IMR-90 (cell line): ENCODE results near the gene SLC2A11. TPM values are rescaled to one million over a fixed set of nuclear protein-coding genes. Genes with fewer than 3 reads are reported as not detected.

Source experiments
- ATAC-seq: fragments of 200-7000 bp; cut with Tn5 transposase; 2 replicates; pipeline ENCODE4 v1.9.1; 2020; ENCODE audit warnings: low read depth, mild to moderate bottlenecking, moderate library complexity
- BruUV-seq: library from RNA; stranded (reverse); fragments of 400-500 nt; replicated peaks from 2 replicates; lab custom pipeline; 2021; lab: Mats Ljungman, UMichigan
- CTCF ChIA-PET: fragments of 300-600 bp; formaldehyde crosslinking; extraction: SDS; loops from one replicate; lab custom pipeline; 2021; ENCODE audit warnings: antibody characterized with exemption; lab: Yijun Ruan, JAX
- POLR2A ChIA-PET: fragments of 300-600 bp; sonication (Branson Sonifier 250); formaldehyde crosslinking; loops from one replicate; lab custom pipeline; 2022; ENCODE audit warnings: antibody characterized with exemption; ENCODE audit not compliant: unreplicated experiment; lab: Charles Lee
- DNase-seq: peaks from one replicate; pipeline ENCODE4 v3.0.0; 2013
- H2AFZ ChIP-seq: replicated peaks from 2 replicates; pipeline ENCODE3; 2013; ENCODE audit warnings: low read length, mild to moderate bottlenecking; ENCODE audit not compliant: poor library complexity
- H2AK5ac ChIP-seq: 2 replicates; pipeline ENCODE4 v1.6.1; 2013; ENCODE audit warnings: low read depth, low read length, inconsistent platforms
- H2AK9ac ChIP-seq: replicated peaks from 2 replicates; pipeline ENCODE3; 2013; ENCODE audit warnings: mild to moderate bottlenecking, low read depth, low read length, moderate library complexity; ENCODE audit not compliant: poor library complexity
- H2BK120ac ChIP-seq: 2 replicates; pipeline ENCODE4 v1.6.1; 2013; ENCODE audit warnings: low read depth, low read length, inconsistent platforms
- H2BK15ac ChIP-seq: 3 replicates; pipeline ENCODE4 v1.6.1; 2013; ENCODE audit warnings: low read depth, low read length, inconsistent platforms
- H2BK20ac ChIP-seq: 2 replicates; pipeline ENCODE4 v1.6.1; 2013; ENCODE audit warnings: low read depth, mild to moderate bottlenecking, inconsistent platforms, low read length, moderate library complexity
- H2BK5ac ChIP-seq: 2 replicates; pipeline ENCODE4 v1.6.1; 2013; ENCODE audit warnings: mild to moderate bottlenecking, low read depth, low read length, inconsistent platforms; ENCODE audit not compliant: poor library complexity, severe bottlenecking
- H3K14ac ChIP-seq: replicated peaks from 2 replicates; pipeline ENCODE4 v1.6.1; 2013; ENCODE audit warnings: low read depth, low read length, inconsistent platforms
- H3K18ac ChIP-seq: 2 replicates; pipeline ENCODE4 v1.6.1; 2013; ENCODE audit warnings: low read depth, low read length, control low read depth
- H3K23ac ChIP-seq: 2 replicates; pipeline ENCODE4 v1.6.1; 2013; ENCODE audit warnings: low read depth, low read length, inconsistent platforms
- H3K27ac ChIP-seq: 2 replicates; pipeline ENCODE4 v1.5.1; 2013; ENCODE audit warnings: mild to moderate bottlenecking, control low read depth, low read length; ENCODE audit not compliant: insufficient read depth
- H3K27me3 ChIP-seq: 2 replicates; pipeline ENCODE4 v1.6.1; 2013; ENCODE audit warnings: low read length; ENCODE audit not compliant: control insufficient read depth, insufficient read depth
- H3K36me3 ChIP-seq: 2 replicates; pipeline ENCODE4 v1.6.1; 2013; ENCODE audit warnings: low read length, mixed read lengths; ENCODE audit not compliant: control insufficient read depth, insufficient read depth
- H3K4ac ChIP-seq: 2 replicates; pipeline ENCODE4 v1.6.1; 2013; ENCODE audit warnings: low read depth, low read length, inconsistent platforms
- H3K4me1 ChIP-seq: 2 replicates; pipeline ENCODE4 v1.6.1; 2013; ENCODE audit warnings: low read length, mixed read lengths; ENCODE audit not compliant: control insufficient read depth, insufficient read depth
- H3K4me2 ChIP-seq: 2 replicates; pipeline ENCODE4 v1.6.1; 2013; ENCODE audit warnings: low read depth, mild to moderate bottlenecking, control low read depth, low read length, moderate library complexity
- H3K4me3 ChIP-seq: 2 replicates; pipeline ENCODE4 v1.5.1; 2013; ENCODE audit warnings: low read depth, mild to moderate bottlenecking, control low read depth, low read length, moderate library complexity; ENCODE audit not compliant: insufficient read depth
- H3K56ac ChIP-seq: 2 replicates; pipeline ENCODE4 v1.6.1; 2013; ENCODE audit warnings: low read length, inconsistent platforms; ENCODE audit not compliant: insufficient read depth; ENCODE audit errors: extremely low read depth
- H3K79me1 ChIP-seq, 2 experiments: 2 replicates each; pipeline ENCODE4 v1.6.1; 2013; ENCODE audit warnings: low read length in 2 of 2, inconsistent platforms in 1 of 2, low read depth in 1 of 2
- H3K9ac ChIP-seq: 2 replicates; pipeline ENCODE4 v1.6.1; 2013; ENCODE audit warnings: low read depth, low read length, control low read depth
- H3K9me1 ChIP-seq: 2 replicates; pipeline ENCODE4 v1.6.1; 2013; ENCODE audit warnings: low read length, inconsistent platforms; ENCODE audit not compliant: insufficient read depth
- H3K9me3 ChIP-seq: 2 replicates; pipeline ENCODE4 v1.6.1; 2013; ENCODE audit warnings: low read length; ENCODE audit not compliant: control insufficient read depth, insufficient read depth
- H4K20me1 ChIP-seq: 2 replicates; pipeline ENCODE4 v1.6.1; 2013; ENCODE audit warnings: low read length, inconsistent platforms; ENCODE audit not compliant: insufficient read depth
- H4K5ac ChIP-seq: 2 replicates; pipeline ENCODE4 v1.6.1; 2013; ENCODE audit warnings: mild to moderate bottlenecking, low read depth, low read length, control low read depth
- H4K8ac ChIP-seq, 2 experiments: 2 replicates each; pipeline ENCODE4 v1.6.1; 2013; ENCODE audit warnings: low read depth in 2 of 2, low read length in 2 of 2, control low read depth in 1 of 2, inconsistent platforms in 1 of 2
- H4K91ac ChIP-seq: 2 replicates; pipeline ENCODE4 v1.6.1; 2013; ENCODE audit warnings: low read depth, low read length, inconsistent platforms; ENCODE audit not compliant: insufficient read depth
- FOS ChIP-seq: fragments of 150-350 bp; IDR thresholded peaks from 2 replicates; pipeline ENCODE4 v1.6.1; 2016; ENCODE audit warnings: low read depth, low read length
- NFE2L2 ChIP-seq: fragments of 150-350 bp; IDR thresholded peaks from 2 replicates; pipeline ENCODE4 v1.6.1; 2016; ENCODE audit warnings: low read depth, mild to moderate bottlenecking, low read length
- SMC3 ChIP-seq: fragments of 150-350 bp; IDR thresholded peaks from 2 replicates; pipeline ENCODE4 v1.6.1; 2016; ENCODE audit warnings: low read depth, mild to moderate bottlenecking, antibody characterized with exemption, low read length, moderate library complexity
- WGBS, 2 experiments: methylation state at CpG; one replicate each; pipeline versions ENCODE4 v1.1.5 to v1.1.7; 2013; ENCODE audit warnings: missing lambda C conversion rate in 2 of 2; ENCODE audit not compliant: insufficient read length in 1 of 2; ENCODE audit errors: extremely low coverage in 2 of 2; 5-methylcytosine and 5-hydroxymethylcytosine counted together
- dilution Hi-C: fragments of 300-500 bp; cut with HindIII; formaldehyde crosslinking; loops from one replicate; pipeline ENCODE4 v1.14.3; 2018; ENCODE audit warnings: low sequenced_read_pairs; ENCODE audit not compliant: unreplicated experiment
- in situ Hi-C: fragments of 300-500 bp; cut with MboI; formaldehyde crosslinking; loops from 3 replicates; pipeline ENCODE4 v1.14.3; 2019; ENCODE audit warnings: low sequenced_read_pairs, inconsistent platforms, mixed read lengths
- intact Hi-C: fragments of 100-400 bp; cut with micrococcal nuclease; formaldehyde crosslinking; loops from 2 replicates; pipeline ENCODE4 v1.10.0; 2022
- polyA plus RNA-seq, 3 experiments: library from polyadenylated mRNA; depleted of rRNA; stranded (reverse); fragments of >200 nt; gene quantifications; 2 replicates each; pipeline ENCODE4 v1.2.3, GENCODE V29; 2012; ENCODE audit warnings: low replicate concordance in 1 of 3
- total RNA-seq: library from RNA; depleted of rRNA; stranded (reverse); fragments of >200 nt; gene quantifications from 2 replicates; pipeline ENCODE4 v1.2.3, GENCODE V29; 2012

The SLC2A11 gene
- total and polyA plus RNA-seq, 2 of the 4 experiments (the other 2 are of a cell fraction) = 3.2 to 8.7 TPM

DNA sequence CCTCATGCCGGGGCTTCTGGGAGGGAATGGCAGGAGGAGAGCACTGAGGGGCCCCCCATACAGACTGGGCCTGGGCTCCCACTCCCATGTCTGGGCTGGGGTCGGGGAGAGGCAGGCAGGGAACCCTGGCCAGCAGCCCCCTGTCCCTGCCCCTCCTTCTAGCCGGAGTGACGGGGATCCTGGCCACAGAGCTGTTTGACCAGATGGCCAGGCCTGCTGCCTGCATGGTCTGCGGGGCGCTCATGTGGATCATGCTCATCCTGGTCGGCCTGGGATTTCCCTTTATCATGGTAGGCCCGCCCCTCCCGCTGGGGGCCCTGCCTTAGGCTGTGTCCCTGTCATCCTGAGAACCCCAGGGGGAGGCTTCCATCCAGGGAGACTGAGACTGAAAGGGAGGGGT, 26.5 kb downstream of the SLC2A11 start:
- no peak overlapping the region for H3K23ac ChIP-seq
- dilution Hi-C loops = no loop called here
- CTCF ChIA-PET = no interaction called here

More for the DNA sequence above, 26.5 kb downstream of the SLC2A11 start:
- Histone ChIP-seq H3K14ac (no peak overlapping the region), H3K9me1 (peaks cover 6% of the 10 kb centered on the region; the same call in 1 of the 2 replicates), H3K27ac (no peak overlapping the region), H2BK120ac (no peak overlapping the region), H3K9me3 (no peaks in the 10 kb centered on the region), H4K5ac (no peak overlapping the region), H2BK20ac (no peak overlapping the region), H4K20me1 (no peaks in the 10 kb centered on the region), H3K27me3 (no peaks in the 10 kb centered on the region), H3K36me3 (peaks cover 1% of the 10 kb centered on the region; the same call in 1 of the 2 replicates), H2BK5ac (no peak overlapping the region), H4K8ac (no peak overlapping the region), H2AK9ac (no peak overlapping the region), H3K9ac (no peak overlapping the region), H3K79me1 (no peaks in the 10 kb centered on the region), H3K4me2 (no peak overlapping the region), H2AFZ (peak overlapping the region; percentile 19), H3K4ac (no peak overlapping the region), H4K91ac (no peak overlapping the region), H3K18ac (no peak overlapping the region), H3K4me3 (no peak overlapping the region), H3K4me1 (peaks cover 3% of the 10 kb centered on the region), H2AK5ac (no peak overlapping the region), H3K56ac (no peak overlapping the region), H2BK15ac (no peak overlapping the region)
- POLR2A ChIA-PET = no interaction called here
- in situ Hi-C loops (no loop called here), intact Hi-C loops (no loop called here)
- BruUV-seq = no TSS peak
- DNase-seq = no peak
- no peak for TF ChIP-seq FOS
- TF ChIP-seq NFE2L2 = no peak
- no peak for TF ChIP-seq SMC3
- WGBS, 2 experiments = 40% methylated on average over 1 of the region's 9 CpGs; no CpG with 5 or more reads in 1 of the 2 experiments
- ATAC-seq = no peak
